Measurements from ENCODE around the gene CDC40.
"Not testable (repeated sequence)": the region's sequence is repeated elsewhere in the genome, so short reads cannot be mapped to it uniquely, and the experiment has no call there.

- not testable (repeated sequence) for TF ChIP-seq CTCF (IDR thresholded peaks at IDR 0.05; ENCODE audit: borderline replicate concordance, extremely low read depth, low read length, poor library complexity, severe bottlenecking); EZH2 (IDR thresholded peaks at IDR 0.05; ENCODE audit: borderline replicate concordance, low read depth, low read length, severe bottlenecking)
Measured at GRCh38 chr6:110272781-110273180, 92.6 kb downstream of the CDC40 start.

Measured in DND-41 (cell line).